Middle frontal gyrus (tissue), 1 donor: ENCODE data around the gene CBFA2T2.
A peak's percentile ranks its signal among the peaks of the same experiment; 100 is the strongest.
"Not testable (repeated sequence)": the region's sequence is repeated elsewhere in the genome, so short reads cannot be mapped to it uniquely, and the experiment has no call there.

Experiments used
- DNase-seq: peaks from one replicate; pipeline ENCODE4 v3.0.0-alpha.2; 2015; ENCODE audit warnings: low spot score; ENCODE audit errors: extremely low spot score

Gene CBFA2T2

DNA sequence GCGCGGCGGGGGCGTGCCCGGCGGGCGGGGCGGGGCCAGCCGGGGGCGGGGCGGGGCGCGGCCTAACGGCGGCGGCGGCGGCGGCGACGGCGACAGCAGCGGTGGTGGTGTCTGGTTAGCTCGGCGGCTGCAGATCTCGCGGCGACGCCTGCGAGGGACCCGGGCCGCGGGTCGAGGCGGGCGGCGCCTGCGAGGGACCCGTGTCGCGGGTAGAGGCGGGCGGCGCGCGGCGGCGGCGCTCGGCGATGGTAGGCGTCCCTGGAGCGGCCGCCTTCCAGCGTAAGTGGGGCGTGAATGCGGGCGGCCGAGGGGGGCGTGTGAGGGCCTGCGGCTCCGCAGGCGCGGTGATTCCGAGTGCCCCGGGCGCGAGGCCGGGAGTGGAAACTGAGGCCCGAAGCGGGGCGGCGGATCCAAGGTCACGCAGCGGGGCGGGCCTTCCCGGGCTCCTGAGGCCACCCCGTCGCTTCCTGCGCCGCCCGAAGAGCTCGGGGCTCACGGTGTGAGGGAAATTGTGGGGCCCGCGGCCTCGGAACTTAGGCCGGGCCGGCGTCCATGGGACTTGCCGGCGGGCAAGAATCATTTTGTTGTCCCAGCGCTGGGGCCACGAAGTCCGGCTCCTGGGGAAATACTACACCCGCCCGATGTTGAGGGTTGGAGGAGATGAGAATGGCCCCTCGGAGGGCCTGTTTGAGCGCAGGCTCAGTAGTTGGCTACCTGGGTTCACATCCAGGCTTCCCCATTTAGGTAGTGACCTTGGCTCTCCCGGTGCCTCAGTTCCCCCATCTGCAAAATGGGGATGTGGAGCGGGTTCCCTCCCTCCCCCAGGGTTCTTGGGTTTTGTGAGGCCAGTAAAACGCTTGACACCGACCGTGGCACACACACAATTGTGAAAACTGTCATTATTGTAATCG, at the start of gene CBFA2T2:
Gene CBFA2T2 (plus strand): TSS at position 74 of the 911 bp plus-strand sequence. CDS start 172 bp downstream, at position 246.
- no peak for DNase-seq

- not testable (repeated sequence) for DNase-seq
Observed at GRCh38 chr20:33440562-33440961, 49.3 kb upstream of the CBFA2T2 start.

- no peak for DNase-seq
Observed at GRCh38 chr20:33441142-33441955, 48.5 kb upstream of the CBFA2T2 start.

DNA sequence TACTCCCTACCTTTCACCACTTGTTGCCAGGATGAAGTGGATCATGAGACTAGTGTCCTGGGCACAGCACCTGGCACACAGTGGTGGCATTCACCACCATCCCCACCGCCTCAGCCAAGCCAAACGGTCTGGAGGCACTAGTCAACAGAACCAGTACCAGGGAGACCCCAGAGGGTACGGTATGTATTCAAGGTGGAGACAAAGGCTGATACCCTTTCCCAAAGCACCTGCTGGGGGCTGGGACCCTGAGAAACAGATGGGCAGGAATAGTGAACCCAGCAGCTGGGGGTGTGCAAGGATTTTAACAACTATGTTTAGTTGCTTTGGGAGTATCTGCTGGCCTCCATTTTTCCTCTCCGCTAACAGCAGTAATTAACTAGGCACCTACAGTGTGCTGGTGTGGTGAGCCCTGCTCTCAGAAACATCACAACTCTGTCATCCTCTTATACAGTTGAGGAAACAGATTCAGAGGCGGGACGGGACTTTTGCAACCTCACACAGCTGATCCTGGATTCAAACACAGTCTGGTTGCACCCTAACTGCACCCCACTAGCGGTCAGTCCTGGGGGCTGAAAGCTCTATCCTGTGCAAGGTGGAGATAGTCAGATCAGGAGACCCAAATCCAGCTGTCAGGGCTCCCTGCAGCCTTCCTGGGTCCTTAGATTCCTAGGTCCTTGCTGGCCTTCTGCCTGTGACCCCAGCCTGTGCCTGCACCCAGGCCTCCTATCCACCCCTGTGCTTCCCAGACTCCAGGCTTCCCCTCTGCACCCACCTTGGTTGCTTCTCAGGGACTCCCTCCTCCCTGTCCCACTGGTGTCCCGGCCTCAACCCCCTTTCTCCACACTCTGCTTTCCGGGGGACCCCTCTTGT, 47.5 kb upstream of the CBFA2T2 start:
- DNase-seq = no peak

DNA sequence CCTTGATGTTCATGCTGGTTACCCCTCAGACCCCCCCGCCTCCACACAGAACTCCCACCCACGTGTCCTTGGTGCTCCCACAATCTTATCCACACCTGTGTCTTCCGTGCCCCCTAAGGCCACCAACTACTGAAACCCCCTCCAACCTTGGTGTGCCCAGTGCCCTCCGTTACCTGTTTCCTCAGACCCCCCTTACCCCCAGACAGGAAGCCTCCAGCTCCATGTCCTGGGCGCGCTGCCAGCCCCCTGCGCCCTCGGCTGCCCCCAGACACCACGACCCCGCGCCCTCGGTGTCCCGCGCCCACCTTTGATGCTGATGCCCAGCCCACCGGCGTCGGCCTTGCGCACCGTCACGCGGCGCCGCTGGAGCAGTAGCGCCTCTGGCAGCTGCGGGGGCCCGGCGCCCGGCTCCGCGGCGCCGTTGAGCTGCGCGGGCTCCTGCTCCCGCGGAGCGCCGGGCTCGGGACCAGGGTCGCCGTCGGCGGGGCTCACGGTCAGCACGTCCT, 46.8 kb upstream of the CBFA2T2 start:
- no peak for DNase-seq

- peak; percentile 35 for DNase-seq
Observed at GRCh38 chr20:33443512-33444239, 46.2 kb upstream of the CBFA2T2 start, which contains the start of gene SNTA1. Gene SNTA1 (minus strand): TSS chr20:33443763. CDS start chr20:33443620, 143 bp downstream.

GRCh38 chr20:33444797-33445560, 44.9 kb upstream of the CBFA2T2 start:
- no peak for DNase-seq

DNA sequence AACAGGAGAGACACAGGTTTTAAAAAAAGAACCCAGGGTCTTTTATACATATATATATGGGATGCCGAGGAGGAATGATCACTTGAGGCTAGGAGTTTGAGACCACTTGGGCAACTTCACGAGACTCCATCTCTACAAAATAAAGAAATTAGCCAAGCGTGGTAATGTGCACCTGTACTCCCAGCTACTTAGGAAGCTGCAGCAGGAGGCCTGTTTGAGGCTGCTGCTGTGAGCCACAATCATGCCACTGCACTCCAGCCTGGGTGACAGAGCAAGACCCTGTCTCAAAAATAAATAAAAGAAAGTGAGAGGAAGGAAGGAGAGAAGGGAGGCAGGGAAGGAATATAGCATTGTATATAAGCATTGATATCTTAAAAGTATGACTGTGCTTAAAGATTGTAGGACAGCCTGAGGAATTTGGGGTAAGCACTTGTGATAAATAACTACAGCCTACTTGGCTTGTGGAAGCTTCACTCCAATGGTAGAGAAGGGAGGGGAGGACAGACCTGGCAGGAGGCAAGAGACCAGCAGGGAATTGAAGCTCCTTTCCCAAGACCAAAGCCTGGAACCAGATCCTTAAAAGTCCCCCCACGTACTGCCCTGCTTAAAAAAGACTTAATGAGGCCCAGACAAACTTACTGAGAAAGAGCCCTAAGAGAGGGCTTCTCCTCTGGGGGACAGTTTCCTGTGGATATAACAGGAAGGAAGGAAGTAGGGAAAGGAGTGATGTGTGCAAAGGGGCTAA, 43.8 kb upstream of the CBFA2T2 start:
- DNase-seq = no peak

DNA sequence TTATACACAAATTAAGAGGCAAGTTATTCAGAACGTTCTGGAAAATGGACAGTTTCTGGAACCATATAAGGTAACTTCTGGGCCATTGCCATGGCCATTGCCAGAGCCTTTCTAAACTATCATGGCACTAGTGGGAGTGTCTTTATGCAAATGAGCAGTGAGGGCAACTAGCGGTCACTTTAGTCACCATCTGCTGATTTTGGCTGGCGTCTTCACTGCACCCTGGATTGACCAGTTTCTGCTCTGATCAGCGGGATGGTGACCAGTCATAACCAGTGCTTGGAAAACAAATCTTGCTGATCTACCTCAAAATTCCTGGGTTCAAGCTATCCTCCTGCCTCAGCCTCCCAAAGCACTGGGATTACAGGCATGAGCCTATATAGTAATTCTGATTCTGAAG, 39.0 kb upstream of the CBFA2T2 start:
- DNase-seq = no peak

GRCh38 chr20:33456916-33457642, 32.8 kb upstream of the CBFA2T2 start:
- DNase-seq = peak; percentile 44

DNA sequence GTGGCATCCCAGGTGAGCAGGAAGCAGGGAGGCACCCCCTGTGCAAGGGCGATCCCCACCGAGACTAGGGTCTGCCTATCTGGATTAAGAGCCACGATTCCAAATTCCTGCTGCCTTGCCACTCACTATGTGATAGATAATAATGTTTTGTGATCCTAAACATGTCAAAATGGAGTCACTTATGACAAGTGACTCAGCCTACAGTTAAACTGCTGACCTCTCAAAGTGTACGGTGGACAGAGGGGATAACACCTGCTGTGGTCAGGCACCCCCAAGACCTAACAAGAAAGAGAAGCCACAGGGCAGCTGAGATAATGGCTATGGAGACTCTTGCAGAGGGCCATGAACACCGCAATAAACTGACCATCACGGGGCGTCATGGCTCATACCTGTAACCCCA, 30.3 kb upstream of the CBFA2T2 start:
- DNase-seq = no peak

DNA sequence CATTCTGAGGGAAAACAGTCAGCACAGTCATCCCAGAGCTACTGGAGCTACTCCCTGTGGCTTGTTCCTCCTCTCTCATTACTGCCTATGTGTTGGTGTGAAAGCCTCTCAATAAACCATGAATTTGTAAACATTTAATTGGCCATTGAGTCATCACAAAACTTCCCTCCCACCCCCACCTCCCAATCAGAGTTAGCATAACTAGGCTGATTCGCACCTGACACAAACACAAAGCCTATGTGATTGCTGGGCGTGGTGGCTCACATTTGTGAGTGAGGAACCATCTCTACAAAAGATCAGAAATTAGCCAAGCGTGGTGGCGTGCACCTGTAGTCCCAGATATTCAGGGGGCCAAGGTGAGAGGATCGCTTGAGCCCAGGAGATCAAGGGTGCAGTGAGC, 29.2 kb upstream of the CBFA2T2 start:
- DNase-seq = no peak

GRCh38 chr20:33463332-33464101, 26.4 kb upstream of the CBFA2T2 start:
- DNase-seq = no peak

DNA sequence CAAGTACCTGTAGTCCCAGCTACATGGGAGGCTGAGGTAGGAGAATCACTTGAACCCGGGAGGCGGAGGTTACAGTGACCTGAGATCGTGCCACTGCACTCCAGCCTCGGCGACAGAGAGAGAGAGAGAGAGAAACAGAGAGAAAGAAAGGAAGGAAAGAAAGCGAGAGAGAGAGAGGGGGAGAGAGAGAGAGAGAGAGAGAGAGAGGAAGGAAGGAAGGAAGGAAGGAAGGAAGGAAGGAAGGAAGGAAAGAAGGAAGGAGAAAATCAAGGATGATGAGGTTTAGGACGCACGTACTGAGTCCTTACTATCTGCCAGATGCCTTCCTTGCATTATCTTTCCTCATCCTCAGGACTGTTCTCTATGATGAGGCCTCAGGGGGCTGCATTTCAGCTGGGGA, 25.1 kb upstream of the CBFA2T2 start:
- DNase-seq = not testable (repeated sequence)

- peak; percentile 68 for DNase-seq
Observed at GRCh38 chr20:33465481-33466302, 24.2 kb upstream of the CBFA2T2 start.

DNA sequence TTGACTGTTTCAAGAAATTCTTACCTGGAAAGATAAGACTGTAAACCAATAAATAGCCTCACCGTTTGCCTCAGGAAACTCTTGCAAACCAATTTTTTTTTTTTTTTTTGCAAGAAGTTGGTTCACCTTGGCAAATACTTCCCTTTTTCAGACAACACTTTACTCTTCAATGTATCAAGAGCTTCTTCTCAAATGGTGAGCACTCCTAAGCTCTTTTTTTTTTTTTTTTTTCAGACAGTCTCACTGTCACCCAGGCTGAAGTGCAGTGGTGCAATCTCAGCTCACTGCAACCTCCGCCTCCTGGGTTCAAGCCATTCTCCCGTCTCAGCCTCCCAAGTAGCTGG, 23.6 kb upstream of the CBFA2T2 start:
- DNase-seq = no peak

- DNase-seq = no peak
Observed at GRCh38 chr20:33470457-33470856, 19.4 kb upstream of the CBFA2T2 start.
